Hematopoietic multipotent progenitor cell treated with erythropoietin and hydrocortisone succinate and interleukin-3 and kit ligand, for 4 days (in vitro differentiated cells): Measurements from ENCODE around the gene RASL10A.

ENCODE experiments used
- DNase-seq: peaks from one replicate; pipeline ENCODE4 v3.0.0-alpha.2; 2015

Gene RASL10A

GRCh38 chr22:29316141-29316828 lies 788 bp upstream of the RASL10A start:
- DNase-seq, result no peak

DNA sequence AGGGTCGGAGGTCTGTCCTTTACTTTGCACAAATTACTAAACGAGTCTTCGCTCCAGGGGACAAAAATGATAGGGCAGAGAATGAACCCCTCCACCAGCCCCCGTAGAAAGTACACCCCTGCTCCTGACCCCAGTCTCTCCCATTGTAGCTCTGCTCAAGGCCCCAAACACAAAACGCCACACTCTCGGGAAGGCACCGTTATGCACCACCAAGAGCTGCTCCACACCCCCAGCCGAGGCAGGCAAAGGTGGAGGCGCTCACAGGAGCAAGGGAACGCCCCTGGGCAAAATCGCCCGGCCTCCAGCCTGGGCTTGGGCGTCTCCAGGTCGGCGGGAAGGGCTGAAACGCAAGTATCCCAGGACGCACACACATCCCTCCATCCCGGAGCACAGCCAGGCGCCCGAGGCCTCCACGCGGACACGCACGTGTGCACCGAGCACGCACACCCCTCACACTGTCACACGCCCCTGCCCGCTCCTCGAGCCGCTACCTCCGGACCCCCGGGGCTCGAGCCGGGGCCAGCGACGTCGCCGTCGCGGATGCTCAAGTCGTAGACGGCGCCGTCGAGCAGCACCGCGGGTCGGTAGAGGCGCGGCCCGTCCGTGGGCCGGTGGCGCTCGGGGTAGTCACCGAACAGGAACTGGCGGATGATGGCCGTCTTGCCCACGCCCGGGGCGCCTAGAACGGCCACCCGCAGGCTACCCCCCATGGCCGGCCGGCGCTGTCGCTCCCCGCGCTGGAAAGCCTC lies 786 bp downstream of the RASL10A start:
- DNase-seq, result no peak

DNA sequence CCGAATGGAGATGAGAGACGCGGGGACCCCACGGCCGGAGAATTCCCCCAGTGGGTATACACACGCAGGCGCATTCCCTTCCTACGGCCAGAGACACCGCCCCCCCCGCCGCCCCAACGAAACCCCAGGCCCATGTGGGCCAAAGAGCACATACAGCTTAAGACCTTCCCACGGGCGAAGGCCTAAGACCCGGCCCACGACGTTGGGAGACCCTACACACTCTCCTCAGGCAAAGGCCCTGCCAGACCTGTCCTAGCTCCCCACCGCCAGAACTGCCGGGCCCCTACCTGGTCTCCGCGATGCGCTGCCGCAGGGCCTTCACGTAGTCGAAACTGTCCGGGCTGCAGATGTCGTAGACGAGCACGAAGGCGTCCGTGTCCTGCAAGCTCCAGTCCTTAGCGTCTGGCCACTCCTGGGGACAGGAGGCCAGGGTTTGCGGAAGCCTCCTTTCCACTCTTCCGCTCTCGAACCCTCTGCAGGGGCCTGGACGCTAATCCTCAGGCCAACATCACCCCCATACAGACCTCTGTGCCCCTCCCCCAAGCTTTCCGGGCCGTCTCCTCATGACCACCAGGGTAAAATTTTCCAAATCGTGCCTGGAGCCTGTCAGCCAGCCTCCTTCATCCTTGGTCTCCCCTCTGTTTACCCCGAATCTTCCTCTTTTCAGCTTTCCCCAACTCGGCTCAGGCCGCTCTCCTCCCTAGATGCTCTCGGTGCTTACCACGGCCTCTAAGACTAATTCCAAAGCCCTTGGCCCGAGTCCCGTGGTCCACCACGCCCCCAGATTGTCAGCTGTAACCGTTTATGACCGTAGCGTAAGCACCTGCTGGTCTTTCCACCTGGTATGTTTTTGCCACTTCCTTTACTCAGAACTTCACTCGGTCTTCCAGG lies 1.7 kb downstream of the RASL10A start:
- no peak for DNase-seq

GRCh38 chr22:29313126-29313575 lies 2.3 kb downstream of the RASL10A start:
- peak; percentile 83 for DNase-seq

- no peak for DNase-seq
These were observed 3.0 kb downstream of the RASL10A start for GRCh38 chr22:29312218-29313125.

- DNase-seq, result no peak
These were observed 3.9 kb downstream of the RASL10A start for GRCh38 chr22:29311464-29312217.

- DNase-seq, result peak; percentile 90
These were observed 4.6 kb downstream of the RASL10A start for GRCh38 chr22:29310863-29311339.

DNA sequence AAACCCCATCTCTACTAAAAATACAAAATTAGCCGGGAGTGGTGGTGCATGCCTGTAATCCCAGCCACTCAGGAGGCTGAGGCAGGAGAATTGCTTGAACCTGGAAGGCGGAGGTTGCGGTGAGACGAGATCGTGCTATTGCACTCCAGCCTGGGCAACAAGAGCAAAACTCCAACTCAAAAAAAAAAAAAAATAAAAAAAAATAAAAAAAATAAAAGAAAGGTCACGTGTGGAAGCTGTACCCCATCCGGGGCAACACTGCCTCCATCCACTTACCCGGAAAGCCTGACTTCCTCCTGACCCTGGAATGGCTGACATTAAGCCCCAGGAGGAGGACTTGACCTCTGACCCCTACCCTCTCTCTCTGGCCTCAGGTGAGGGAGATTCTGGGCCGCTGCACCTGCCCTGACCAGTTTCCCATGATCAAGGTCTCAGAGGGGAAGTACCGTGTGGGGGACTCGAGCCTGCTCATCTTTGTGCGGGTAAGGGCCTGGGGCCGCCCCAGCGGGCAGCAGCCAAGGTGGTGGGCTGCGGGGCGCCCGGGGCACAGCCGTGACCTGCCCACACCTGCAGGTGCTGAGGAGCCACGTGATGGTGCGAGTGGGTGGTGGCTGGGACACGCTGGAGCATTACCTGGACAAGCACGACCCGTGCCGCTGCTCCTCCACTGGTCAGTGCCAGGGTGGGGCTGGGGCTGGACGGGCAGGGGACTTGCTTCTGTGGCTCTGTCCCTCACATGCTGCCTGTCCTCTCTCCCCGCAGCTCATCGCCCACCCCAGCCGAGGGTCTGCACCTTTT lies 5.2 kb downstream of the RASL10A start:
- DNase-seq, result no peak

- DNase-seq, result peak; percentile 93
These were observed 6.0 kb downstream of the RASL10A start for GRCh38 chr22:29309332-29310064.

DNA sequence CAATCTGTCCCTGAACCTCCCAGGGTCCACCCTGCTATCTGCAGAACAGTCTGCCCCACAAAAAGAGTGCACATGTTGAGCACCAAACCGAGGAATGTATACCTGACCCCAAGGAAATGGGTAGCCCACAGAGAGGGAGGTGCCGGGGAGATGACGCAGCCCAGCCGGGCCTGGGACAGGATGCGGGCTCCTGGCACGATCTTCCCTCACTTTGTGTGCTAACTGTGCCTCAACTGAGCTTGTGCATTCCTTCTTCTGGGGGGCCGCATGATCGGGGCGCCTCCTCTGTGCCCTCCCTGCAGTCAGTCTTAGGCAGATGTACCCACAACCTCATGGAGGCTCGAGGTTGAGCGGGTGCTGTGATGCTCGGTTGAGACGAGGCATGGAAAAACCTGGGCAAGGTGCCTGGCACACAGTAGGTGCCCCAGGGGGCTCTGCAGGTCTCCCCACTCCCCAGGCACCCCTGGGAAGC lies 6.7 kb downstream of the RASL10A start:
- peak; percentile 73 for DNase-seq

DNA sequence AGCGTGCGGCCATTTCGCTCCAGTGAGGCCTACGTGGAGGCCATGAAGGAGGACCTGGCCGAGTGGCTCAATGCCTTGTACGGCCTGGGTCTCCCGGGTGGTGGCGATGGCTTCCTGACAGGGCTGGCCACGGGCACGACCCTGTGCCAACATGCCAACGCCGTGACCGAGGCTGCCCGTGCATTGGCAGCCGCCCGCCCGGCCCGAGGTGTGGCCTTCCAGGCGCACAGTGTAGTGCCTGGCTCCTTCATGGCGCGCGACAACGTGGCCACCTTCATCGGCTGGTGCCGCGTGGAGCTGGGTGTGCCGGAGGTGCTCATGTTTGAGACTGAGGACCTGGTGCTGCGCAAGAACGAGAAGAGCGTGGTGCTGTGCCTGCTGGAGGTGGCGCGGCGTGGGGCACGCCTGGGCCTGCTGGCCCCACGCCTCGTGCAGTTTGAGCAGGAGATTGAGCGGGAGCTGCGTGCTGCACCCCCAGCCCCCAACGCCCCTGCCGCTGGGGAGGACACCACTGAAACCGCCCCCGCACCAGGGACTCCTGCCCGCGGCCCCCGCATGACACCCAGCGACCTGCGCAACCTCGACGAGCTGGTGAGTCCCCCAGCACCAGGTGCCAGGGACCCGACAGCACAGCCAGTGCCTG lies 7.2 kb downstream of the RASL10A start:
- no peak for DNase-seq

DNA sequence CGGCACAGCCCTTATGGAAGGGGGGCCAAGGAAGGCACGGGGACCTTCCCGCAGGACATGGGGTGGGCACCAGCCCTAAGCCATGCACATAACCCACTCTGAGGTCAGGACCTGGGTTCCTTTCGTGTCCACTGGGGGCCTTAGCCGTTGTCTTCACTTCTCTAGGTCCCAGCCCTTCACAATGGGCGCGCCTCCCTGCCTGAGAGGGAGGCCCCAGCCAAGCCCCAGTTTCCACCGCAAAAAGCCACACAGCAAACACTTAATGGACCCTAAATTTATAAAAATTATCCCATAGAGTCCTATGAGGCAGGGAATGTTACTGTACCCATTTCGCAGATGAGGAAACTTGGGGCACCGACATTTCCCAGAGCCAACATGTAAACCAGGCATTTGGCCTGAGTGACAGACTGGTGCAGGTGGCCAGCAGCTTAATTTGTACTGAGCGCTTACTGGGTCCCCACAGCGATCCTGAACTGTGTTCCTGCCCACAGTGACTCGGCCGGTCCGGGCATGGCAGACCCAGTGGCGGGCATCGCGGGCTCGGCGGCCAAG lies 7.8 kb downstream of the RASL10A start:
- DNase-seq, result peak; percentile 65

DNA sequence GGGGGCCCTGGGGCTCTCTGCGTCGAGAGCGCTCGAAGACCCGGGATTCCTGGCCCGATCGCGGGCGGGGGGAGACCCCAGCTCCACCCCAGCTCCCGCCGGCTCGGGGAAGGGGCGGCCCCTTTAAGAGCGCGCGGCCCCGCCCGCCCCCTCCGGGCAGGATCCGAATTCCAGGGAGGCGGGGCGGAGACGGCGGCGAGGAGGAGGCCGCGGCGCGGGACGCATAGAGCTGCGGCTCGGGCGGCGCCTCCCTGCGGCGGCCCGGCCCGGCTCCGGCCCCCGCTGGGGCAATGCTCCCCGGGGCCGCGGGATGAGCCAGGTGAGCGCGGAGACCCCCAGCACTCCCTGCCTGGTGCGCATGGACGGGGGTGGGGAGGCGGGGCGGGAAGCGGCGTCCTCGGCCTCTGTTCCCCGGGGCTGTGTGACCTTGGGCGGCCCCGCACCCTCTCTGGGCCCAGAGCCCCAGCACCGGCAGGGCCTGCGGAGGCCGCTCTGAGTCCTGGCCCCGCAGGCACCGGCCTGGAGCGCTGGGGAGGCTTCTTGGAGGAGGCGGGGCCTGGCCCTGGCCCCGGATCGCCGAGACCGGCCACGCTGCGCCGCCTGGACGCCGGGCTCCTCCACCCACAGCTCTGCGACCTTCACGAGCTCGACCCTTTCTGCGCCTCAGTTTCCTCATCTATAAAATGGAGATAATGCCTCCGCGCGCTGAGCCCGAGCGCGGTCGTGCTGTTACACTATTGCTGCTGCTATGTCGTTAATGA lies 8.5 kb downstream of the RASL10A start:
- peak; percentile 88 for DNase-seq

- peak; percentile 93 for DNase-seq
These were observed 9.2 kb downstream of the RASL10A start, which contains the start of gene GAS2L1 for GRCh38 chr22:29306175-29306834. TSS of gene GAS2L1 (plus strand) at chr22:29306650. CDS start at chr22:29308106, 1,456 bp downstream.

- no peak for DNase-seq
These were observed 9.7 kb downstream of the RASL10A start for GRCh38 chr22:29305836-29306174.

DNA sequence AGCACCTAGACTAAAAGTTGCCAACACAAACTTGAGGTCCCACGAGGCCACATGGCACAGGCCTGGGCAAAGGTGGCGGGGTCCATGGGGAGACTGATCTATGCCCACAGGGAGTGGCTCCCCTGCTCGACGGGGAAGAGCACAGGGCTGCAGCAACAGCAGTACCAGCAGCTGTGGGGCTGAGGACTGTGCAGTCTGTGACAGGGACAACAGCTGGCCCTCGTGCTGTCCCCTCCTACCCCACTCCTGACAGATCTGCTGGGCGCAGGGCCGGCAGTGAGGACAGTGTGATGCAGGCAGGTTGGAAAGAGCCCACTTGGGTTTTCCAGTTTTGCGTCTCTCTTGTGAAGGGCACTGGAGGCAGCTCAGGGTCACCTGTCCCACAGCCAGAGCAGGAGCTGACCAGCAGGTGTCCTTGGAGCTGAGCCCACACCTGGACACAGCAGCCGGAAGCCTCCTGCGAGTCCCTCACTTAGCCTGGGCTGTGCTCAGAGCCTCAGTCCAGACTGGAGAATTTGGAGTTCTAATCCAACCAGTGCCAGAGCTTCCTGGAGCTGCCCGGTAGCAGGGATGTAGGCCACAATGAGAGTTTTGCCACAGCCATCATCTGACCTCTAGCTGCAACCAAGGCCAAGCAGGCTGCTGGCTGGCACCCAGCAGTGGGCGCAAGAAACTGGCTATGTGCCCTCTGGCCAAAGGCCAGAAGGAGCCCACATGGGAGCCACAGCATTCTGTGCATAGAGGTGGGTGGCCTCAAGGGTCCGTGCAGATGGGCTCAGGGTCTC lies 12.6 kb downstream of the RASL10A start:
- no peak for DNase-seq

DNA sequence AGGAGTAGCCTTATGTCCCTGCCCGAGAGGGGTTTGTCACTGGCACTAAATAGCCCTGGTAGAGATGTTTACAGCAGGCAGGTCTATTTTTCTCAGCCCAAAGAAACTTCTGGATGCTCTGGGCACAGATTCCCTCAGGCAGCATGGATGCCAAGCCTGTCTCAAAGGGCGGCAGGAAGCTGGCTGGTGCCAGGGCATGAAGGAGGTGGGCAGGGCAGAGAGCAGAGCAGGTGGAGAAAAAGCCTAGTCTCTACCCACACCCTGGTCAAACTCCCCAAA lies 13.2 kb downstream of the RASL10A start:
- no peak for DNase-seq
